Amniotic epithelial cell (primary cell): ENCODE data around the gene DCAF5.
A peak's percentile ranks its signal among the peaks of the same experiment; 100 is the strongest.
"Not testable (repeated sequence)": the region's sequence is repeated elsewhere in the genome, so short reads cannot be mapped to it uniquely, and the experiment has no call there.

Source experiments
- DNase-seq: peaks from one replicate; pipeline ENCODE4 v3.0.0-alpha.2; 2010; ENCODE audit warnings: low read depth

Gene DCAF5, protein sequence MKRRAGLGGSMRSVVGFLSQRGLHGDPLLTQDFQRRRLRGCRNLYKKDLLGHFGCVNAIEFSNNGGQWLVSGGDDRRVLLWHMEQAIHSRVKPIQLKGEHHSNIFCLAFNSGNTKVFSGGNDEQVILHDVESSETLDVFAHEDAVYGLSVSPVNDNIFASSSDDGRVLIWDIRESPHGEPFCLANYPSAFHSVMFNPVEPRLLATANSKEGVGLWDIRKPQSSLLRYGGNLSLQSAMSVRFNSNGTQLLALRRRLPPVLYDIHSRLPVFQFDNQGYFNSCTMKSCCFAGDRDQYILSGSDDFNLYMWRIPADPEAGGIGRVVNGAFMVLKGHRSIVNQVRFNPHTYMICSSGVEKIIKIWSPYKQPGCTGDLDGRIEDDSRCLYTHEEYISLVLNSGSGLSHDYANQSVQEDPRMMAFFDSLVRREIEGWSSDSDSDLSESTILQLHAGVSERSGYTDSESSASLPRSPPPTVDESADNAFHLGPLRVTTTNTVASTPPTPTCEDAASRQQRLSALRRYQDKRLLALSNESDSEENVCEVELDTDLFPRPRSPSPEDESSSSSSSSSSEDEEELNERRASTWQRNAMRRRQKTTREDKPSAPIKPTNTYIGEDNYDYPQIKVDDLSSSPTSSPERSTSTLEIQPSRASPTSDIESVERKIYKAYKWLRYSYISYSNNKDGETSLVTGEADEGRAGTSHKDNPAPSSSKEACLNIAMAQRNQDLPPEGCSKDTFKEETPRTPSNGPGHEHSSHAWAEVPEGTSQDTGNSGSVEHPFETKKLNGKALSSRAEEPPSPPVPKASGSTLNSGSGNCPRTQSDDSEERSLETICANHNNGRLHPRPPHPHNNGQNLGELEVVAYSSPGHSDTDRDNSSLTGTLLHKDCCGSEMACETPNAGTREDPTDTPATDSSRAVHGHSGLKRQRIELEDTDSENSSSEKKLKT

DNA sequence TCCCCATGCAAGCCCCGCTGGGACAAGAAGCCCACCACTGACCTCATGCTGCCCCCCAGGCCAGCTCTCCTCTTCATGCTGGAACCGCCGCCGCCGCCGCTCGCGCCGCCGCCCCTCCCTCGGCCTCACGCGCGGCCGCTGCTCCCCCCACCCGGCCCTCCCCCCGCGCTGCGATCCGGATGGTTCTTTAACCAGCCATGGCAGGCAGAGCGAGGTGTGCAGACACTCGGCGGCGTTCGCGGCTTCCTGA lies at the start of gene DCAF5:
Gene DCAF5 (minus strand): TSS at position 218 of the 250 bp plus-strand sequence. CDS start 141 bp downstream, at position 77.
- no peak for DNase-seq

DNA sequence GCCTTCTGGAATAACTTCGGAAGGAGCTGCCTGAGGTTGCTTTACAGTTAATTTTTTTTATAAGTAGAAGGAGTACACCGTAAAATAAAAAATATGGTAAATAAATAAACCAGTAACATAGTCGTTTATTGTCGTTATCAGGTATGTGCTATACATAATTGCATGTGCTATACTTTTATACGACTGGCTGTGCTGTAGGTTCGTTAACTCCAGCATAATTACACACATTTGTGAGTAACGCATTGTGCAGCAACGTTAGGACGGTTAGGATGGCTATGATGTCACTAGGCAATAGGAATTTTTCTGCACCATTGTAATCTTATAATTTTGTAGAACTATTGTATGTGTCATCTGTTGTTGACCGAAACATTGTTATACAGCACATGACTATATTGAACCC lies 46.9 kb upstream of the DCAF5 start:
- no peak for DNase-seq

DNA sequence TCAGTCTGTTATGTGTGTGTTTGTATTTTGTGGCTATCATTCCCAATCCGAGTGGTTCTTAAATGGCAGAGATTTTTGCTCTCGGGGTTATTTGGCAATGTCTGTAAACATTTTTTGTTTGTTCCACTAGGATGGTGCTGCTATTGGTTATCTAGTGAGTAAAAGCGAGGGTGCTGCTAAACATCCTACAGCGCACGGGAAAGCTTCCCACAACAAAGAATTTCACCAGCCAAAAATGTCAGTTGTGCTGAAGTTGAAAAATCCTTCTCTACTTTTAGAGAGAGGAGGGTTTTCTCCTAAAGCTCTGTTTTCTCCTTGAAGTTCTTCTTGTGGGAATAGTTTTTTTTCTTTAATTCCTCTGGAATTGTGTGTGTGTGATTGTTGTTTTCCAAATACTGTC lies 40.8 kb upstream of the DCAF5 start:
- DNase-seq, result no peak

DNA sequence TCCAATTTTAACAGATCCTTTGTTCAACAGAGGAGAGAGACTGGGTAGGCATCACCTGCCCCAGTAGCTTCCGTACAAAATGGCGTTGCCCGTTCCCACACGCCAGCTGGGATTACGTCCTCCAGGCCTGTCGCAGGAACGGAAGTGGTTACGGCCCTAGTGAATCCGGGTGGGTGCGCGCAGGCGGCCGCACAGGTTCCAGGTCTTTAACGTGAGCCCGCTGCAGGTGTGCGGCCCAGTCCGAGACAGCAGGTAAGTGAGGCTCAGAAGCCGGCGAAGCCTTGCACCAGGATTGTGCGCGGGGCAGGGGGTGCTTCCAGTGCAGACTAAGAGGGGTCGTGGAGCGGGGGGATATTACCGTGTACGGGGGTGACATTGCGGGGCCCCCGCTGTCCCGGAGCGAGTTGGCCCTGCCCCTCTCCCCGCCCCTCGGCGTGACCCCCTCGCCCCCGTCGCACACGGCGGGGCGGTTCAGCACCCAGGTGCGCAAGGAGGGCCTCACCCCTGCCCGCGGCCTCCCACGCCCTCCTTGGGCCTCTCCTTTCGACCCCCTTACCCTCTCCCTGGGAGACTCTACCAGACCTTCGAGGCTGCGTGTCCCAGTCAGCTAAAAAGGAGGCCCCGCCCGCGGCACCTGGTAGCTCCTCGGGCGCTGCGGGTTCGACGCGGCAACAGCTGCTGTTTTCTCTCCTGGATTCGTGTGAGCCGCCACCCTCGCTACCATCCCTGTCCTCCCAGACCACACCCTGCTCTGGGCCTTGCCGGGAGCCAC lies 38.6 kb upstream of the DCAF5 start, which contains the start of gene EXD2:
Gene EXD2 (plus strand): TSS at position 159 of the 772 bp plus-strand sequence. CDS start 17,973 bp downstream, outside the sequence.
- peak; percentile 81 for DNase-seq

DNA sequence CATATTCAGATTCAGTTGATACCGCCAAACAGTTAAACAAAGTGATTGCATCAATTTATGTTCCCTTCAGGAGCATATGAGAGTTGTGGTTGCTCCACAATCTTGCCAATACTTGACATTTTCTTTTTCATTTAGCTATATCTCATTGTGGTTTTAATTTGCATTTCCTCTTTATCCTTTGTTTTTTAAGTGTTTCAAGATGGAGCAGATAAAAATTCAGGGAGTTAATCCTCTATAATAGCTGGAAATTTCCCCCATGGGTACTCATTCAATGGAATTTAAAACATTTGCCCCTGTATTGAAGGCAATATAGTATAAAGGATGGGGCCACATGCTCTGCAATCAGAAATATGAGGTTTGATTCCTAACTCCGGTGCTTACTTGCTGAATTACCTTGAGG lies 37.3 kb upstream of the DCAF5 start:
- no peak for DNase-seq

DNA sequence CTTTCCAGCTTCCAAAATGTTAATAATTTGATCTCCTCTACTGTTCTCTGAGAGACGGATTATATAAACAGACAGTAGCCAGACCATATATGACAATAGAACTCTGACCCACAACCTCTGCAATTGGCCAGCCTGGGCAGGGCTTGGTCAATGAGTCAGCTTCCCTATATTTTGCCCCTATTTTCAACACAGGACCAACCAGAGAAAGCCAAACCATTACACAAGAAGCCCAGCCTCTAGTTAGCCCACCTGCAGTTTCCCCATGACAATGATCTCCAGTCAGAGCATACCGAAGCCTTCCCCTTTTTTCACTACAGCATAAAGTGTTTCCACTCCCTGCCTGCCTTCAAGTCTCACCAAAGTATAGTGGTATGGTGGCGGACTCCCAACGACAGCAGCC lies 30.8 kb upstream of the DCAF5 start:
- DNase-seq, result peak; percentile 35

DNA sequence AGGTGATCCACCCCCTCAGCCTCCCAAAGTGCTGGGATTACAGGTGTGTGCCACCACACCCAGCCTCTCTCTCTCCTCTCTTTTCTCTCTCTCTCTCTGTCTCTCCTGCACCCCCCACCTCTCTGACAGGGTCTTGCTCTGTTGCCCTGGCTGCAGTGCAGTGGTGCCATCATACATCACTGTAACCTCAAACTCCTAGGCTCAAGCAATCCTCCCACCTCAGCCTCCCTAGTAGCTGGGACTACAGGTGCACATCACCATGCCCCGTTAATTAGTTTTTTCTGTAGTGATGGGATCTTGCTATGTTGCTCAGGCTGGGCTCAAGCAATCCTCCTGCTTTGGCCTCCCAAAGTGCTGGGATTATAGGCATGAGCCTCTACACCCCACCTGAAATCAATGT lies 29.7 kb upstream of the DCAF5 start:
- not testable (repeated sequence) for DNase-seq

DNA sequence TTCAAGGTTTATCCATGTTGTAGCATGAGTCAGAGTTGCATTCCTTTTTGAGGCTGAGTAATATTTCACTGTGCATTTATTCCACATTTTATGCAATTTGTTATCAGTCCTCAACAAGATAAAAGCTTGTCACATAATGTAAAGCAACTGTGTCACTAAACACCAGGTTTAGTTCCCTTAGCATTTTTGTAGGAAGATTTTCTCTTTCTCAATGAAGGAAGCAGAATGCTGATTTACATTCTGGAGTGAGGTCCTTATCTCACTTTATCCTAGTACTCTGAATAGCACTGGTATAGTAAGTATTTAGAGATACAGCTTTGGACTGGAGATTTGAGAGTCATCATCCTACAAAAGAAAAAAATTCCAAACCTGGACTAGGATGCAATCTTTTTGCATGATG lies 28.6 kb upstream of the DCAF5 start:
- peak; percentile 45 for DNase-seq

DNA sequence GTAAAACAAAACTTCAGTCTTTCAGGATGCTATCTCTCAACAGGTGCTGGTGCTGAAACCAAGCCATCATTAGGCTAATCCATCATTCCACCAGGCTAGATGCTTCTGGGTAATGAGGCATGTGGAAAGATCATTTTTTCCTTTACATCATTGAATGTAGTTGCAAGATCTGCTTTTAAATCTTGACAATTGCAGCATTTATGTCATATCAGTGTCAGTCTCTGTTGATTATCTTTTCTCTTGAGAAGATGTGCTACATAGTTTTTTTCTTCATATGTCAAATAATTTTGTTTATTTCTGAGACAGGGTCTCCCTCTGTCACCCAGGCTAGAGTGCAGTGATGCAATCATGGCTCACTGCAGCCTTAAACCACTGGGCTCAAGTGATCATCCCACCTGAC lies 22.2 kb upstream of the DCAF5 start:
- no peak for DNase-seq

DNA sequence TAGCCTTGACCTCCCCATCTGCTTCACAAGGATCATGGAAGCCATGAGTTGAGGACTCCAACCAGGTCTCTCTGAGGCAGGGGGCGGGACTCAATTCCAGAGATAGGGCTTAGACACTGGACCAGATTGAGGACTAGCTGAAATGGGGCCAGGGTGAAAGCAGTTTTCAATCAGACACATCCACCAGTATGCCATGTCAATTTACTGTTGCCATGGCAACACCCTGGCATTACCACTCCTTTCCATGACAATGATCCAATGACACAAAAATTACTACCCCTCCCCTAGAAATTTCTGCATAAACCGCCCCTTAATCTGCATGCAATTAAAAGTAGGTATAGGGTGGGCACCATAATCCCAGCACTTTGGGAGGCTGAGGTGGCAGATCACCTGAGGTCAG lies 18.6 kb upstream of the DCAF5 start:
- DNase-seq, result no peak

DNA sequence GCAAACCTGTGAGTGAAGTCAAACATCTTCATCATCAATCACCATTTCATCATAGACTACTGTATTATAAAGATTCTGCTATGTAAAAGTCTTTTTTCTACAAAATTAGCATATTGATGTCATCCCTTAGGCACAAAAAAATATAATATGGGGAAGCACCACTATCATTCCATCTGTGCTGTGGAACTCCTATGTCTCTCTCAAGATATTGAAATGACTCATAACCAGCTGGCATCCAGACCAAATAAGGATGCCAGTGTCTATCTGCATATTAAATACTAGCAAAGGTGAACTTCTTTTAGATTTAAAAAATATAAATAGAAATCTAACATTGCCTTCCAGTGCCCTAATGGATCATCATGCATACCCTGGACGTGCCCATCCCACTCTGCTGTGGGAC lies 17.9 kb upstream of the DCAF5 start:
- peak; percentile 15 for DNase-seq

DNA sequence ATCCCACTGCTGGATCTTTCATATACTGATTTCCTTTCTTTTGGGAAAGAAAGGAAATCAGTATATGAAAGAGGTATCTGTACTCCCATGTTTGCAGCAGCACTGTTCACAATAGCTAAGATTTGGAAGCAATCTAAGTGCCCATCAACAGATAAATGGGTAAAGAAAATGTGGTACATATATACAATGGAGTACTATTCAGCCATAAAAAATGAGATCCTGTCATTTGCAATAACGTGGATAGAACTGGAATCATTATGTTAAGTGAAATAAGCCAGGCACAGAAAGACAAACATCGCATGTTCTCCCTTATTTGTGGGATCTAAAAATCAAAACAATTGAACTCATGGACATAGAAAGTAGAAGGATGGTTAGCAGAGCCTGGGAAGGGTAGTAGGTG lies 12.9 kb upstream of the DCAF5 start:
- DNase-seq, result not testable (repeated sequence)

DNA sequence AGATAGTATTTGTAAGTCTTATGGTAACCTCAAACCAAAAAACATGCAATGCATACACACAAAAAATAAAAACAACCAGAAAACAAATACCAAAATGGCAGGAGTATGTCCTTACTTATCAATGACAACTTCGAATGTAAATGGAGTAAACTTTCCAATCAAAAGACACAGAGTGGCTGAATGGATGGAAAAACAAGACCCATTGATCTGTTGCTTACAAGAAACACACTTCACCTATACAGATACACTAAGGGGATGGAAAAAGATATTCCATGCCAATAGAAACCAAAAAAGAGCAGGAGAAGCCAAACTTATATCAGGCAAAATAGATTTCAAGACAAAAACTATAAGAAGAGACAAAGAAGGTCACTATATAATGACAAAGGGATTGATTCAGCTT lies 8.7 kb upstream of the DCAF5 start:
- DNase-seq, result no peak

DNA sequence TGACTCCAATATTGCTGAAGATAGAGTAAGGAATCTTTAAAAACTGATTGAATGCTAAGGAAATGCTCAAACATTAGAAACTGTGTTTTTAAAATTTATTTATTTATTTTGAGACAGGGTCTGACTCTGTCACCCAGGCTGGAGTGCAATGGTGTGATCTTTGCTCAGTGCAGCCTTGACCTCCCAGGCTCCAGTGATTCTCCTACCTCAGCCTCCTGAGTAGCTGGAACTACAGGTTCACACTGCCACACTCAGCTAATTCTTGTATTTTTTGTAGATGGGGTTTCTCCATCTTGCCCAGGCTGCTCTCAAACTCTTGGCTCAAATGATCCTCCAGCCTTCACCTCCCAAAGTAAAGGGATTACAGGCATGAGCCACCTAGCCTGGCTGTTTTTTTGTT lies 3.3 kb upstream of the DCAF5 start:
- DNase-seq, result no peak

DNA sequence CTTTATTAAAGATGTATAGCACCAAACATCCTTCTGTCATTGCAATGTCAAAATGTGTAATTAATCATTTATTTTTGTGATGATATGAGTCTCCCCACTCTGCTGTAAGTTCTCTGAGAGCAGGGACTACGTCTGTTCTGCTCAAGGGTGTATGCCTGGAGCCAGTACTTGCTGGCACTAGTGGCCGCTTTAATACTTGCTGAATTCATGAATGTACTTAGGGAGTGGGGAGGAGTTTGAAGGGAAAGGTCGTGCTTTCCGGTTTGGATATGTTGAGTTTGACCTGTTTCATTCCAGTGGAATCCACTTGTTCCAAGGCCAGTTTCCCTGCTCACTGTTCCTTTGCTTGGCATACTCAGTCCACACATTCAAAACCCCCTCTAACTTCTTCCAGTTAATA lies 1.9 kb upstream of the DCAF5 start:
- peak; percentile 58 for DNase-seq

DNA sequence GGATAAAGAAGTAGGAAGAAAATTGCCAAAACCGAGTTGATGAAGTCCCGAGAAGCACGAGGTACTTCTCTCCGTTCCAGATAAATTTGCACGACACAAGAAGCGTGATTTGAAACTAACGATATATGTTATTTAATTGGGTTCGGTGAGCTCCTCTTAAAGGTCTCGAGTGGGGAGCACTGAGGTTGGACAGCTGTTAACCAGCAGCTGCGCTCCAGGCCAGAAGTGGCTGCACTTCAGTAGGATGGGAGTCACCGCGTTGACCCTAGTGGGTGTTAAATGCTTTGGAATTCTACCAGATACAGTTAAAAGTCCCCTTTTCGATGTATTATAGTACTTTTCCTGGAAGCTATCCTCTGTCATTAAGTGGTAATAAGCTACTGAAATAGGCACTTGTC lies 953 bp upstream of the DCAF5 start:
- peak; percentile 24 for DNase-seq

DNA sequence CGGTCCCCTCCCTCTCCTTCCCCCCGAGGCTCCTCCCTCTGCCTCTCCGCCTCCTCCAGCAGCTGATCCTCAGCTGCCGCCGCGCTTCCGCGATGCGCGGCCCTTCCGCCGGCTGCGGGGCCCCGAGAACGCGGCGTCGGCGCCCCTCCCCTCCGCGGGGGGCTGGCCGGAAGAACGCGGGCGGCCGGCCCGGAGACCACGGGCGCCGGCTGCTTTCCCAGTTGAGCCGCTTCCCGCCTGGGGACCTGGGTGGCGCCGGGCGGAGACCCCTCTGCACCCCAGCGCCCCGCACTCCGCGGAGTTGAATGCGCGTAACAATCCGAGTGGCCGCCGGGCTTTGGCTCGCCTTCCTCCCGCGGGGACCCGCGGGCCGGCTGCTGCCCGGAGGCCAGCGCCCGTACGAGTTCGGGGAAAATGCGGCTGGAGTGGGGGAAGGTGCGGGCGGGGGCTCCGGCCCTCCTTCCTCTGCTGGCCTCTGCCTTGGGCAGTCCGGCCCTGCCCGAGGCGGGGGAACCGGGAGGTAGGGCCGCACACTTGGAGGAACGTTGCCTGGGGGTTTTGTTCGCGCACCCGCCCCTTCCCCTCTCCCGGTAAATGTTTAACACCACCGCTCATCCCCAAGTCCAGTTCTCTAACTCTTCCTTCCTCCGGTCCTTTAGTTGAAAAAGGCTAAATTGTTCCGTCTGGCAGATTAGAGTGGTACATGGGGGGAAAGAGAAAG lies 393 bp upstream of the DCAF5 start:
- peak; percentile 95 for DNase-seq

DNA sequence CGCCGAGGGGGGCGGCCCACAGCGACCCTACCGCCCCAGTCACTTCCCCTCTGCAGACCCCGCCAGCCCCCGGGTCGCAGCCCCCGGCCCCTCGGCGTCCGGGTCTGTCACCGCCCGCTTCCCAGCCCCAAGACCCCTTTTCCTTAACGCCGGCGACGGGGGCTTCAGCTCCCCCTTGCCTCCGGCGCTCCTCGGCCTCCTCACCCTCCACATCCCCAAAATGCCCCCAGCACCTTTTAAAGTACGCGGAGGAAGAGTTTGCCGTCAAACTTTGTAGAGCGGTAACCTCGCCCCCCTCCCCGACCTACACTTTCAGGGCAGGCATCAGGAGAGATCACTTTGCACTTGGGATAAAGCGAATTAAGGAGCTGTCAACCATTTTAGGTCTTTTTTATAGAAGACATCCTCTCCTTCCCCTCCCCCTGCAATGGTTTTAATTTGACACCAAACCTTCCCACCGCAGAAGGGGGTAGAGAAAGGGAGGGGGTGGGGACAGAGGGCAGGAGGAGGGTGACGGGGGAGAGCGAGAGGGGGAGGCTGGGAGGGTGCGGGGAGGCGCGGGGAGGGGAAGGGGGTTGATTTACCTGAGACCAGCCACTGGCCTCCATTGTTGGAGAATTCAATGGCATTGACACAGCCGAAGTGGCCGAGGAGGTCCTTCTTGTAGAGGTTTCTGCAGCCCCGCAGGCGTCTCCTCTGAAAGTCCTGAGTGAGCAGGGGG lies 578 bp downstream of the DCAF5 start:
- DNase-seq, result peak; percentile 42

DNA sequence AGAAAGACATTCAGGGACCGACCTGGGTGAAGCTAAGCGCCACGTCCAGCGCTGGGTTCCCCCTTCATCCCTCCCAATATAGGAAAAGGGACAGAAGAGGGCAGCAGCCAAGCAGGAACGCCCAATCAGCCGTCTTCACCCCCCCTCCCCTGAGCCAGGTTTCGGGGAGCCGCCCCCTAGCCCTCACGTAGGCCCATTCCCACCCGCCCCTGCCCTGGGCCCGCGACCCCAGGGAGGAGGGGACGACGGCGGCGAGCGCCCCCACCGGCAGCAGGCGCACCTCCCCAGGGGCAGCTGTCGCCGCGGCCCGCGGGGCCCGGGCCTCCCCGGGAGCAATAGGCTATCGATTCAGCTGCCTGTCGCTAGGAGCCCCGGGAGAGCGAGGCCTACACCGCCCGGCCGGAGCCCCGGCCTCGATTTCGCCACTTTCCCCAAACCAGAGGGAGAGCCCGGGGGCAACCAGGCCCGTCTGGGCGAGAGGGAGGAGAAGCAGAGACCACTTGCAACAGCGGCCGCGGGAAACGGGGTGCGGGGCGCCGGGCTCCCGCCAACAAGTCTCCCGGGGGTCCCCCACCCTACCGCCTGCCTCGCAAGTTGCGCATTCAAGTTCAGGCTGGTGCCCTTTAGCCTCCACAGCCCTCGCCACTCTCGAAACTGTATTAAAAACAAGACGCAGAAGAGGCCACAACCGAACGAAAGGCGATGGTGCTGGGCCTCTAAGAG lies 1.3 kb downstream of the DCAF5 start:
- peak; percentile 60 for DNase-seq

DNA sequence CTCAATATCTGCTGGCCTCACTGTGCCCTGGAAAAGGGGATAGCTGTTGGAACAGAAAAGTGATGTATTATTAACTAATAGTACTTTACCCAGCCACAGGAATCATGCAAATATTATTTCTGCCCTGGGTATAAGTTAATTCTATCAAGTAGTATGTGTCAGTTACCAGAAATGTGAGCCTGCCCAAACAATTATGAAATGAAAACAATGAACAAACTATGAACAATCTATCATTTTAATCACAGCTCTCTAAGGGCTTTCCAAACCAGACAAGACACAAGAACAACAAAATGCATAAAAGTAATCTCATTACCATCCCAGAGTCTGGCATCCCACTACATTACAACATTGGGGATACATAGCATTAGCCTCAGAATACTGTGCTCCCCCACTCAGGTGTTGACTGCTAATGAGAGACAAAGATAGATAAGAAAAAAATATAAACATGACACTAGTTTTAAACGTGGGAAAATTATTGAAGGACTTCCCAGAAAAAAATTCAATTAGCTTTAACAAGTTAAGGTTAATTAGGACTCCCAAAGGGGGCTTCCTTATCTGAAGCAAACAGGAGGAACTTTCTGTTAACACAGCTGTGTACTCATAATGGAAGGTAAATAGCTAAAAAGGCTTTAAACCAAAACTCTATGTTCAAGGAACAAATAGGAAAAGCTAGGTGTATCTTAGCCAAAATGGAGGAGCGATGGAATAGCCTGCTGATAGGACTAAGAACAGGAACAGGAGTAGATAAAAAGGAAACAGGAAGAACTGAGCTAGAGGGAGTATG lies 3.3 kb downstream of the DCAF5 start:
- DNase-seq, result peak; percentile 61
